Hepatocyte (in vitro differentiated cells): Measurements from ENCODE around the gene IP6K3.

ENCODE experiments used
- CTCF ChIP-seq: fragments of 200-600 bp; sonication (generic); IDR thresholded peaks from 2 replicates; pipeline ENCODE4 v1.5.1; 2016; ENCODE audit warnings: antibody characterized with exemption, mild to moderate bottlenecking; ENCODE audit not compliant: poor library complexity
- EZH2 ChIP-seq: fragments of 200-600 bp; sonication (generic); IDR thresholded peaks from 2 replicates; pipeline ENCODE4 v1.6.1; 2016; ENCODE audit warnings: antibody characterized with exemption, mild to moderate bottlenecking, borderline replicate concordance
- EZH2phosphoT487 ChIP-seq: fragments of 200-600 bp; sonication (generic); IDR thresholded peaks from one replicate; pipeline ENCODE4 v1.6.1; 2018; ENCODE audit warnings: antibody characterized with exemption, mild to moderate bottlenecking, low read depth, moderate library complexity; ENCODE audit not compliant: unreplicated experiment, severe bottlenecking

GRCh38 chr6:33708516-33709204, 38.0 kb downstream of the IP6K3 start:
- TF ChIP-seq CTCF (no peak), EZH2 (no peak), EZH2phosphoT487 (no peak)
